ENCODE data around the gene GPS1.

GPS1 gene

DNA sequence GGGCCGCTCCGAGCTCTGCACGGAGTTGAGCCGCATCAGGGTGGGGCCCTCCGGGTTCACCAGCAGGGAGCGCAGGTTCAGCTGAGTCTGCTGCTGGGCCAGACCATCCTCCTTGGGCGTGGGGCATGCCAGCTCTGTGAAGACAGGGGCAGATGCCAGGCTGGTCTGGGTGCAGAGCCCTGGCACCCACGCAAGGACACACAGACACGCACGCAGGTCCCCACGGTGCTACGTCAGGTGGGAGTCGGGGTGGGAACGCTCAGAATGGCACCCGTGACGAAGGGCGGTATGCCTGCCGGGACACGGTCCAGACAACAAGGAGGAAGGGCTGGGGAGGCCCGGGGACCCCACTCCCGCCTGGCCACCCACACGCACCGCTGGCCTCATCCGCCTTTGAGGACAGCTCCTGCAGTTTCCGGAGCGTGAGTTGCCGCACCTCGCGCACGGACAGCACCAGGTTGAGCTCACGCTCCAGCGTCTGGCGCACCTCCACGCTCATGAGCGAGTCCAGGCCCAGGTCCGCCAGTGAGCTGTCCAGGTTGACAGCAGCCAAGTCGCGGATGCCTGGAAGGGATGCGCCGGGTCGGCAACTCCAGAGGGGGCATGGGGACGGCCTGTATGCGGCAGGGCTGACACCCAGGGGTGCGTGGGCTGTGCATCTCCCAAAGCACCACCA lies 29.2 kb downstream of the GPS1 start:
- Histone ChIP-seq H2AFZ (ENCODE audit: low read depth, low read length) (no peak overlapping the region), H3K4me2 (ENCODE audit: low read length) (no peak overlapping the region), H3K27ac (ENCODE audit: low read length) (no peak overlapping the region), H3K9ac (ENCODE audit: low read length) (no peak overlapping the region), H3K4me3 (ENCODE audit: low read length) (no peak overlapping the region), H3K4me1 (ENCODE audit: low read length) (no peaks in the 10 kb centered on the region), H3K36me3 (replicated peaks; ENCODE audit: low read depth, low read length) (peaks cover 57% of the 10 kb centered on the region), H3K79me2 (ENCODE audit: low read length) (no peaks in the 10 kb centered on the region), H3K27me3 (ENCODE audit: low read depth, low read length) (no peaks in the 10 kb centered on the region), H4K20me1 (ENCODE audit: insufficient read depth, low read length) (peaks cover 17% of the 10 kb centered on the region), H3K9me3 (ENCODE audit: insufficient read depth, low read length) (no peaks in the 10 kb centered on the region)
- no peak for TF ChIP-seq EZH2phosphoT487 (IDR thresholded peaks at IDR 0.05; ENCODE audit: low read depth)
- TF ChIP-seq, protein P1, sequence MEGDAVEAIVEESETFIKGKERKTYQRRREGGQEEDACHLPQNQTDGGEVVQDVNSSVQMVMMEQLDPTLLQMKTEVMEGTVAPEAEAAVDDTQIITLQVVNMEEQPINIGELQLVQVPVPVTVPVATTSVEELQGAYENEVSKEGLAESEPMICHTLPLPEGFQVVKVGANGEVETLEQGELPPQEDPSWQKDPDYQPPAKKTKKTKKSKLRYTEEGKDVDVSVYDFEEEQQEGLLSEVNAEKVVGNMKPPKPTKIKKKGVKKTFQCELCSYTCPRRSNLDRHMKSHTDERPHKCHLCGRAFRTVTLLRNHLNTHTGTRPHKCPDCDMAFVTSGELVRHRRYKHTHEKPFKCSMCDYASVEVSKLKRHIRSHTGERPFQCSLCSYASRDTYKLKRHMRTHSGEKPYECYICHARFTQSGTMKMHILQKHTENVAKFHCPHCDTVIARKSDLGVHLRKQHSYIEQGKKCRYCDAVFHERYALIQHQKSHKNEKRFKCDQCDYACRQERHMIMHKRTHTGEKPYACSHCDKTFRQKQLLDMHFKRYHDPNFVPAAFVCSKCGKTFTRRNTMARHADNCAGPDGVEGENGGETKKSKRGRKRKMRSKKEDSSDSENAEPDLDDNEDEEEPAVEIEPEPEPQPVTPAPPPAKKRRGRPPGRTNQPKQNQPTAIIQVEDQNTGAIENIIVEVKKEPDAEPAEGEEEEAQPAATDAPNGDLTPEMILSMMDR (IDR thresholded peaks at IDR 0.05; ENCODE audit: low read depth, low read length), result no peak

DNA sequence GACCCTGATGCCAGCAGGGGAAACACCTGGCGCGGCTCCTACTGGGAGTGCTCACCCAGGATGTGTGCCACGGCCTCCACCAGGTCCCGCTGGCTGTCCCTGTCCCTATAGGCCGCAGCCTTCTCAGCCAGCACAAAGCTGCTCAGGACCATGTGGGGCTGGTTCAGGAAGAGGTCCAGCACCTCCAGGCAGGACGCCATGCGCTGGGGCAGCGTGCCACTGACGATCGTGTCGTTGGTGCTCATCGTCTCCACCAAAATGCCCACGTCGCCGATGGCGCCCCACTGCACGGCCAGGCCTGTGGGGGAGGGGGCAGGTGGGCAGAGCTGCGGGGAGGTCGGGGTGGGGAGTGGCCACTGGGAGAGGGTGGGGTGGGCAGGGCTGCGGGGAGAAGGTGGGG lies 29.8 kb downstream of the GPS1 start:
- Histone ChIP-seq H3K27ac (ENCODE audit: low read length) (no peak overlapping the region), H3K4me2 (ENCODE audit: low read length) (no peak overlapping the region), H3K36me3 (replicated peaks; ENCODE audit: low read depth, low read length) (peaks cover 63% of the 10 kb centered on the region), H3K79me2 (ENCODE audit: low read length) (no peaks in the 10 kb centered on the region), H3K9me3 (ENCODE audit: insufficient read depth, low read length) (no peaks in the 10 kb centered on the region), H3K9ac (ENCODE audit: low read length) (no peak overlapping the region), H2AFZ (ENCODE audit: low read depth, low read length) (no peak overlapping the region), H3K4me1 (ENCODE audit: low read length) (no peaks in the 10 kb centered on the region), H4K20me1 (ENCODE audit: insufficient read depth, low read length) (peaks cover 21% of the 10 kb centered on the region), H3K4me3 (ENCODE audit: low read length) (no peak overlapping the region), H3K27me3 (ENCODE audit: low read depth, low read length) (no peaks in the 10 kb centered on the region)
- TF ChIP-seq EZH2phosphoT487 (IDR thresholded peaks at IDR 0.05; ENCODE audit: low read depth), result no peak
- TF ChIP-seq, protein P1 (IDR thresholded peaks at IDR 0.05; ENCODE audit: low read depth, low read length), result no peak

DNA sequence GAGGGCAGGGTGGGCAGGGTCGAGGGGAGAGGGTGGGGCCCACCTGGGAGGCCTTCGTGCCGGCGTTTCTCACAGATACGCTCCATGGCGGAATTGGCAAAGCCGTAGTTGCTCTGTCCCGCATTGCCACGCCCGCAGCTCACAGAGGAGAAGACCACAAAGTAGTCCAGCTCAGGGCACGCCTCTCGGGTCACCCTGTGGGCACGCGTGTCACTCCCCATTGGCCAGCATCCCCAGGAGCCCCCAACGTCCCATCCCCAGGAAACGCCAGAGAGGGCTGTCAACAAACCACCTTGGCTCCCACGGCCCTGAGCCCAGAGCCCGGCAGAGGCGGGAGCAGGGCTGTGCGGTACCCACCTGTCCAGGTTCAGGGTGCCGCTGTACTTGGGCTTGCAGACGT lies 30.3 kb downstream of the GPS1 start:
- H3K4me2 ChIP-seq (ENCODE audit: low read length), result no peak overlapping the region
- peaks cover 63% of the 10 kb centered on the region for H3K36me3 ChIP-seq (replicated peaks; ENCODE audit: low read depth, low read length)
- no peak overlapping the region for H2AFZ ChIP-seq (ENCODE audit: low read depth, low read length)
- H3K27ac ChIP-seq (ENCODE audit: low read length), result no peak overlapping the region
- TF ChIP-seq, protein P1 (IDR thresholded peaks at IDR 0.05; ENCODE audit: low read depth, low read length), result no peak
- TF ChIP-seq EZH2phosphoT487 (IDR thresholded peaks at IDR 0.05; ENCODE audit: low read depth), result no peak
- no peaks in the 10 kb centered on the region for H3K27me3 ChIP-seq (ENCODE audit: low read depth, low read length)
- no peaks in the 10 kb centered on the region for H3K9me3 ChIP-seq (ENCODE audit: insufficient read depth, low read length)
- no peaks in the 10 kb centered on the region for H3K79me2 ChIP-seq (ENCODE audit: low read length)
- no peak overlapping the region for H3K9ac ChIP-seq (ENCODE audit: low read length)
- H3K4me1 ChIP-seq (ENCODE audit: low read length), result no peaks in the 10 kb centered on the region
- H3K4me3 ChIP-seq (ENCODE audit: low read length), result no peak overlapping the region
- H4K20me1 ChIP-seq (ENCODE audit: insufficient read depth, low read length), result peaks cover 20% of the 10 kb centered on the region

DNA sequence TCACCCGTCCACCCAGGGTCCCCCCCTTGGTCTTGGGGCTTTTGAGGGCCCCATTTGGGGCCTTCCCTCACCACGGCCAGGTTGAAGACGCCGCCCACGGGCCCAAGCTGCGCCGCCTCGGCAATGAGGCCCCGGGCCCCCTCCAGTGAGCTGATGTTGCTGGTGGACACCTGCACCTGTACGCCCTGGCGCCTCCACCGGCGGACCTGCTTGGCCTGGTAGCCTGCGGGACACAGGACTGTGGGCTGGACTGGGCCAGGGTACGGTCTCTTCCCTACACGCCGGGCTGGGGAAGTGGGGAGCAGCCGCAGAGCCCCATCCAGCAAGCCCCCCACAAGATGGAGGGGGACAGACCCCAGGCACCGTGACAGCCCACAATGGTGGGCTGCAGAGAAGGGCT lies 30.8 kb downstream of the GPS1 start:
- no peak overlapping the region for H3K4me3 ChIP-seq (ENCODE audit: low read length)
- TF ChIP-seq EZH2phosphoT487 (IDR thresholded peaks at IDR 0.05; ENCODE audit: low read depth), result no peak
- TF ChIP-seq, protein P1 (IDR thresholded peaks at IDR 0.05; ENCODE audit: low read depth, low read length), result no peak
- H3K27ac ChIP-seq (ENCODE audit: low read length), result no peak overlapping the region
- H3K36me3 ChIP-seq (replicated peaks; ENCODE audit: low read depth, low read length), result peaks cover 67% of the 10 kb centered on the region
- no peaks in the 10 kb centered on the region for H3K4me1 ChIP-seq (ENCODE audit: low read length)
- H3K9me3 ChIP-seq (ENCODE audit: insufficient read depth, low read length), result no peaks in the 10 kb centered on the region
- no peak overlapping the region for H3K9ac ChIP-seq (ENCODE audit: low read length)
- no peak overlapping the region for H3K4me2 ChIP-seq (ENCODE audit: low read length)
- H4K20me1 ChIP-seq (ENCODE audit: insufficient read depth, low read length), result peaks cover 20% of the 10 kb centered on the region
- H2AFZ ChIP-seq (ENCODE audit: low read depth, low read length), result no peak overlapping the region
- no peaks in the 10 kb centered on the region for H3K79me2 ChIP-seq (ENCODE audit: low read length)
- no peaks in the 10 kb centered on the region for H3K27me3 ChIP-seq (ENCODE audit: low read depth, low read length)
